Gastrocnemius medialis (tissue), 4 donors: Measurements from ENCODE around the gene TMEM243. TPM values are rescaled to one million over a fixed set of nuclear protein-coding genes. Genes with fewer than 3 reads are reported as not detected.

Experiments
- ATAC-seq, 2 donors: fragments of 150-250 bp; one replicate each; pipeline ENCODE4 v1.9.1; 2016
- DNase-seq, 2 donors: peaks; one replicate each; pipeline ENCODE4 v3.0.0-alpha.2; 2019
- H3K27ac ChIP-seq, 4 donors: fragments of 200-600 bp; sonication (generic); 1 replicate in 1 of 4; 2 replicates in 3 of 4; pipeline ENCODE4 v1.5.1; 2016 to 2018; ENCODE audit warnings: mild to moderate bottlenecking in 2 of 4, moderate library complexity in 1 of 4
- H3K27me3 ChIP-seq, 3 donors: fragments of 200-600 bp; sonication (generic) in 2 of 3; 1 replicate in 1 of 3; 2 replicates in 2 of 3; pipeline versions ENCODE4 v1.5.1 to v1.6.0; 2016 to 2019; ENCODE audit warnings: mild to moderate bottlenecking in 1 of 3, moderate library complexity in 1 of 3
- H3K36me3 ChIP-seq, 2 donors: fragments of 200-600 bp; sonication (generic) in 1 of 2; one replicate each; pipeline ENCODE4 v1.5.1; 2017 to 2018
- H3K4me1 ChIP-seq, 2 donors: fragments of 200-600 bp; sonication (generic) in 1 of 2; one replicate each; pipeline ENCODE4 v1.5.1; 2016 to 2017; ENCODE audit warnings: mild to moderate bottlenecking in 2 of 2
- H3K4me3 ChIP-seq, 4 donors: fragments of 200-600 bp; sonication (generic) in 3 of 4; 1 replicate in 1 of 4; 2 replicates in 3 of 4; pipeline ENCODE4 v1.5.1; 2016 to 2019; ENCODE audit warnings: mild to moderate bottlenecking in 2 of 4
- H3K9me3 ChIP-seq, 3 donors: fragments of 200-600 bp; sonication (generic) in 2 of 3; 1 replicate in 1 of 3; 2 replicates in 2 of 3; pipeline ENCODE4 v1.5.1; 2016 to 2019
- POLR2A ChIP-seq, 2 donors: fragments of 450-650 bp; IDR thresholded peaks; one replicate each; pipeline ENCODE4 v1.6.1; 2017; ENCODE audit warnings: antibody characterized with exemption in 2 of 2, mild to moderate bottlenecking in 2 of 2, moderate library complexity in 2 of 2
- in situ Hi-C, 4 donors: fragments of 200-750 bp; cut with MboI; loops; one replicate each; pipeline versions ENCODE4 v1.15.0 to v1.8.0; 2017; ENCODE audit warnings: low sequenced_read_pairs in 4 of 4
- intact Hi-C: fragments of 100-400 bp; cut with DNase I; formaldehyde crosslinking; loops from one replicate; pipeline ENCODE4 v1.15.1; 2023; ENCODE audit warnings: low total_unique reads
- total RNA-seq, 4 donors: library from RNA; depleted of rRNA; stranded (reverse); fragments of >200 nt; gene quantifications; one replicate each; pipeline versions ENCODE4 v1.1.0 to v1.2.3, GENCODE V29; 2016
- TF ChIP-seq, protein P1 (sequence below), 5 experiments: fragments of 450-650 bp in 3 of 5; fragments of 200-600 bp in 2 of 5; sonication (generic) in 2 of 5; IDR thresholded peaks in 4 of 5; conservative IDR thresholded peaks in 1 of 5; 1 replicate in 4 of 5; 2 replicates in 1 of 5; pipeline ENCODE4 v1.5.1; 2016 to 2019; ENCODE audit warnings: antibody characterized with exemption in 5 of 5, mild to moderate bottlenecking in 3 of 5, moderate library complexity in 3 of 5

The TMEM243 gene
- total RNA-seq, 4 donors from 2014 or later = 2.8 to 6.5 (median 4.1) TPM

DNA sequence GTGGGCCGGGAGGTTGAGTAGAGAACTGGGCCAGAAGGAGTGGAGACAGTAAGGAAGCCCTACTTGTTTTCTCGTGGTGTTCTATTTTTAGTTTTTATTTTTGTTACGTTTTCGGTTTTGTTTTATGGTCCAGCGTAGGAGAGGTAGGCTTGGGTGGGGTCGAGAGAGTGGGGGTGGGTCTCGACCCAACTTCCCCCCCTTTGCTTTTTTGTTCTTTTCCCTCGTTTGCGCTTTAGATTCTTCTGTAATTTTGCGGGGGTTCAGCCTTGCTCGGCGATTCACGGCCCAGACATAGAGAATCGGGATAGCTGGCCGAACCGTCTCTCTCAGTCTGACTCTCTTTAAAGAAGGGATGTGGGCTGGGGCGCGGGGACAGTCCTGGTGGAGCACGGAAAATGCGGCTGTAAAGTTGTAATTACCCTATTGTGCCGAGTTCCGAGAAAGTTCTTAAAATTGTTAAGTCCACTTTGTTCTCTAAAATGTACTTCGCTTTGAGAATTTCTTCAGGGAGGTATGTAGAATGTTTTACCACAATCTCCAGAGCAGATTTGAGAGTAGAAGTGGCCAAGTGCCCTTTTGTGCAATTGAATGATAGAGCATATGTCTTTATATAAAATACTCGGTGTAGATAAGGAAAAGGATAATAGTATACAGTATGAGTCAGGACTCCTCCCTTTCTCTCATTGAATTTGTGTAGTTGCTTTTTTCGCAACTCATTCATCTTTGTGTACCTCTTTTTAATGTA lies 66.5 kb downstream of the TMEM243 start:
- DNase-seq (peak in 1 of 2 donors; percentile 16), ATAC-seq (peak; percentile 32)
- H3K4me1 ChIP-seq = peaks cover 49 to 54% of the 10 kb centered on the region in 2 donors
- H3K9me3 ChIP-seq = no peaks in the 10 kb centered on the region
- no peaks in the 10 kb centered on the region for H3K36me3 ChIP-seq
- no peaks in the 10 kb centered on the region for H3K27me3 ChIP-seq
- H3K4me3 ChIP-seq = peak overlapping the region; percentile 75 to 98 (median 86)
- TF ChIP-seq POLR2A (IDR thresholded peaks at IDR 0.05) = no peak
- TF ChIP-seq, protein P1, sequence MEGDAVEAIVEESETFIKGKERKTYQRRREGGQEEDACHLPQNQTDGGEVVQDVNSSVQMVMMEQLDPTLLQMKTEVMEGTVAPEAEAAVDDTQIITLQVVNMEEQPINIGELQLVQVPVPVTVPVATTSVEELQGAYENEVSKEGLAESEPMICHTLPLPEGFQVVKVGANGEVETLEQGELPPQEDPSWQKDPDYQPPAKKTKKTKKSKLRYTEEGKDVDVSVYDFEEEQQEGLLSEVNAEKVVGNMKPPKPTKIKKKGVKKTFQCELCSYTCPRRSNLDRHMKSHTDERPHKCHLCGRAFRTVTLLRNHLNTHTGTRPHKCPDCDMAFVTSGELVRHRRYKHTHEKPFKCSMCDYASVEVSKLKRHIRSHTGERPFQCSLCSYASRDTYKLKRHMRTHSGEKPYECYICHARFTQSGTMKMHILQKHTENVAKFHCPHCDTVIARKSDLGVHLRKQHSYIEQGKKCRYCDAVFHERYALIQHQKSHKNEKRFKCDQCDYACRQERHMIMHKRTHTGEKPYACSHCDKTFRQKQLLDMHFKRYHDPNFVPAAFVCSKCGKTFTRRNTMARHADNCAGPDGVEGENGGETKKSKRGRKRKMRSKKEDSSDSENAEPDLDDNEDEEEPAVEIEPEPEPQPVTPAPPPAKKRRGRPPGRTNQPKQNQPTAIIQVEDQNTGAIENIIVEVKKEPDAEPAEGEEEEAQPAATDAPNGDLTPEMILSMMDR (IDR thresholded peaks at IDR 0.05 in 4 of 5, conservative IDR thresholded peaks at IDR 0.05 in 1 of 5) = no peak
- in situ Hi-C loops = no loop called here
- intact Hi-C loops = loop anchor here (2.0 to 10.0 kb wide), 6 partner anchors 34 to 724 kb away; partner anchors contain the start of genes CROT, DBF4, ELAPOR2 and SLC25A40
- peak overlapping the region; percentile 92 to 98 (median 98) for H3K27ac ChIP-seq

DNA sequence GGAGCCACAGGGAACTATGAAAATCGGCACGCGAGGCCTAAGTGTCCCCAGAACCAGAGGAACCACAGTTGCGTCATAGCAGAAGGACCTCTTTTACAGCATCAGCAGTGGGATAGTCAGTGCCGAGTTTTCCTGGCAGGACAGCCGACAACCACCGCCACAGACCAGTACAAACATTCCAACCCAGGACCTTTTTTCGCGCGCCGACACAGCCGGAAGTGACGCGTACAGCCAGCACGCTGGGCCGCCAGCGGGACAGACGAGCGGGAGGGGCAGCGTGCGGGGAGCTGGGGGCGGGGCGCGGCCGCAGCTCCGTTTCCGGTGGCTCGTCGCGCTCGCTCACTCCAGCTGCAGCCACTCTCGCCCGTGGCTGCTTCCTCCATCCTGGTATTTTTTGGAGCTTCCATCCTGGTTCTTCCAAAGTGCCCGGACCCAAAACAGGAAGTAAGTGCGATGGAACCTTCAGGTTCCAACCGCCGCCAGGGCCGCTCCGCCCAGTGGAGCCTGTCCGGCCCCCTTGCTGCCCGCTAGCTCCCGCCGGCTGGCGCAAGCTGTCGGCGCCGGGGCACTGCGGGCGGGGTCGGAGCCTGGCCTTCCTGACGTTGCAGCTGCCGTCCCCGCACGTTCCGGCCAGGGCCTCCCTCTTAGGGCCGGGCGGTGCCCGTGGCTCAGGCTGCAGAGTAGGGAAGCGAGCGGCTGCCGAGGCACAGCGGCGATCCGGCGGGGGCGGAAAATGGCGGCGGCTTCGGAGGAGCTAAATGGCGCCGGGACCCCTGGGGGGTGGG lies 67.2 kb downstream of the TMEM243 start, which contains the start of gene DMTF1:
DMTF1 (plus strand) TSS at position 342 of the 785 bp plus-strand sequence. CDS start 12,489 bp downstream, outside the sequence.
- TF ChIP-seq, protein P1 (IDR thresholded peaks at IDR 0.05 in 4 of 5, conservative IDR thresholded peaks at IDR 0.05 in 1 of 5) = peak in 1 of 5 experiments; percentile 13
- TF ChIP-seq POLR2A (IDR thresholded peaks at IDR 0.05) = peak; percentile 84 to 88
- ATAC-seq (peak; percentile 93 to 95), DNase-seq (peak; percentile 87 to 92)
- no peaks in the 10 kb centered on the region for H3K9me3 ChIP-seq
- H3K36me3 ChIP-seq = no peaks in the 10 kb centered on the region
- H3K27me3 ChIP-seq = no peaks in the 10 kb centered on the region
- intact Hi-C loops = loop anchor here (2.0 to 10.0 kb wide), 6 partner anchors 35 to 725 kb away; partner anchors contain the start of genes CROT, DBF4, ELAPOR2 and SLC25A40
- H3K4me3 ChIP-seq = peak within 1 kb of the TSS; percentile 75 to 98 (median 86)
- peaks cover 48 to 50% of the 10 kb centered on the region in 2 donors for H3K4me1 ChIP-seq
- in situ Hi-C loops = no loop called here
- peak within 1 kb of the TSS; percentile 92 to 98 (median 98) for H3K27ac ChIP-seq

DNA sequence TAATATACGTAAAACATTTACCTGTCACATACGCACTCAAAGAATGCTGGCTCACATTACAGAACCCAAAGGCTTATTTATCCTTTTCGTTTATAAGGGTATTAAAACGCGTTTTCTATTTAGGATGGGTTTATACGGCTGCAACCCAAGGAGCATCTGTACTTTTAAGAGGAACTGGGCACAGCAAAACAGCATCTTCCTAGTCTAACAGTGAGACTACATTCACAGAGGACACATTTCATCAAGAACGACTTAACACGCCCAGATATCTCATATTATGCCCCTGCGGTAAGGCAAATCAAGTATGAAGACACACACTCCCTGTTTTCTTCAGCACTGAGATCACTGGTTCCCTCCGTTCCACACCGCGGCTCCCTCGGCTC lies 67.8 kb downstream of the TMEM243 start:
- H3K27me3 ChIP-seq = no peaks in the 10 kb centered on the region
- H3K4me1 ChIP-seq = peaks cover 44 to 46% of the 10 kb centered on the region in 2 donors
- DNase-seq (no peak), ATAC-seq (no peak)
- in situ Hi-C loops (no loop called here), intact Hi-C loops (loop anchor here (2.0 to 10.0 kb wide), 6 partner anchors 36 to 726 kb away; partner anchors contain the start of genes CROT, DBF4, ELAPOR2 and SLC25A40)
- H3K9me3 ChIP-seq = no peaks in the 10 kb centered on the region
- TF ChIP-seq, protein P1 (IDR thresholded peaks at IDR 0.05 in 4 of 5, conservative IDR thresholded peaks at IDR 0.05 in 1 of 5) = no peak
- TF ChIP-seq POLR2A (IDR thresholded peaks at IDR 0.05) = no peak
- peak overlapping the region; percentile 75 to 98 (median 86) for H3K4me3 ChIP-seq
- no peaks in the 10 kb centered on the region for H3K36me3 ChIP-seq
- peak overlapping the region; percentile 92 to 98 (median 98) for H3K27ac ChIP-seq

DNA sequence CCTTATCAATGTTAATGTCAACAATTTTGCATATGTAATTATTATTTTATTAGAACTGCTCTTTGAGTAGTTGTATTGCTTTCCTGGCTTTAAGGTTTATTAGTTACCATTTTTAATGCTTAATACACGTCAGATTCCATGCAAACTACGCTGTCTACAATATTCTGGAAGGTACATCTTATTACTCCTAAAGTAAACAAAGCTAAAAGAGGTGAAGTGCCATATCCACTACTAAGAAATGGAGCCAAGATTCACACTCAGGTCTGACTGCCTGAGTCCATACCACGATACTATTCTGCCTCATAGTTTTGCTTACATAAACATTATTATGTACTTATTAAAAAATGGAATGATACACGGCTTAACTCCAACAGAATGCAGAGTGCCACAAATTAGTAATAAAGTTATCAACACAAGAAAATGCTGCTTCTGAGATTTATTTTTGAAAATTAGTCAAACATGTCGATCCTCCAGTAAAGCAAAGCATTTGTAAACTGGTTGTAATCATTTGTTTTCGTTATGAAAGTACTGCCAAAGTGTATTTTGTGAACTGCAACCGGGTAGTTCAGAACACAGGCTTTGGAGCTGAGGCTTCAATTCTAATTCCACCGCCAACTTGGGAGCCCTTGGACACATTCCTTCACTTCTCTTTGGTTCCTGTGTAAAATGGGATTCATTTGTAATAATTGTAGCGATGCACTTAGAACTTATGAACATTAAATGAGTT lies 68.4 kb downstream of the TMEM243 start:
- Histone ChIP-seq H3K36me3 (no peaks in the 10 kb centered on the region), H3K27ac (peak overlapping the region; percentile 92 to 98 (median 98)), H3K4me3 (peak overlapping the region; percentile 75 to 98 (median 86)), H3K9me3 (no peaks in the 10 kb centered on the region), H3K27me3 (no peaks in the 10 kb centered on the region), H3K4me1 (peaks cover 39 to 43% of the 10 kb centered on the region in 2 donors)
- in situ Hi-C loops = no loop called here
- TF ChIP-seq POLR2A (IDR thresholded peaks at IDR 0.05) = no peak
- TF ChIP-seq, protein P1 (IDR thresholded peaks at IDR 0.05 in 4 of 5, conservative IDR thresholded peaks at IDR 0.05 in 1 of 5) = no peak
- intact Hi-C loops = loop anchor here (5.0 to 10.0 kb wide), 5 partner anchors 36 to 726 kb away; partner anchors contain the start of genes CROT, DBF4, SLC25A40 and TMEM243
- ATAC-seq (no peak), DNase-seq (no peak)
